Prostate gland (tissue), 2 donors: Measurements from ENCODE around the gene SLC16A8. TPM values are rescaled to one million over a fixed set of nuclear protein-coding genes. Genes with fewer than 3 reads are reported as not detected.
A peak's percentile ranks its signal among the peaks of the same experiment; 100 is the strongest.

Experiments used
- DNase-seq: peaks from one replicate; pipeline ENCODE4 v3.0.0-alpha.2; 2019; ENCODE audit warnings: low spot score
- H3K27ac ChIP-seq, 2 donors: fragments of 200-600 bp; sonication (generic); 2 replicates each; pipeline ENCODE4 v1.5.1; 2017 to 2019
- H3K27me3 ChIP-seq: fragments of 200-600 bp; sonication (generic); replicated peaks from 2 replicates; pipeline ENCODE4 v1.5.1; 2019; ENCODE audit not compliant: insufficient read depth
- H3K36me3 ChIP-seq, 2 donors: fragments of 200-600 bp; sonication (generic); 1 replicate in 1 of 2; 2 replicates in 1 of 2; pipeline versions ENCODE4 v1.5.1 to v1.8.1; 2017 to 2019
- H3K4me1 ChIP-seq: fragments of 200-600 bp; sonication (generic); replicated peaks from 2 replicates; pipeline ENCODE4 v1.5.1; 2019
- H3K4me3 ChIP-seq, 2 donors: fragments of 200-600 bp; sonication (generic); 2 replicates each; pipeline ENCODE4 v1.5.1; 2017 to 2019
- H3K9me3 ChIP-seq: fragments of 200-600 bp; sonication (generic); 2 replicates; pipeline ENCODE4 v1.5.1; 2017
- POLR2A ChIP-seq: fragments of 450-650 bp; IDR thresholded peaks from one replicate; pipeline ENCODE4 v1.6.1; 2016; ENCODE audit warnings: antibody characterized with exemption, mild to moderate bottlenecking
- POLR2AphosphoS5 ChIP-seq: sonication (generic); formaldehyde crosslinking; IDR thresholded peaks from one replicate; pipeline ENCODE4 v1.6.1; 2017; ENCODE audit warnings: antibody characterized with exemption
- WGBS: methylation state at CpG from one replicate; pipeline ENCODE4 v1.1.5; 2018; 5-methylcytosine and 5-hydroxymethylcytosine counted together
- intact Hi-C: fragments of 100-400 bp; cut with DNase I; formaldehyde crosslinking; loops from one replicate; pipeline ENCODE4 v1.14.2; 2022
- total RNA-seq, 2 donors: library from RNA; depleted of rRNA; stranded (reverse); fragments of >200 nt; gene quantifications; one replicate each; pipeline ENCODE4 v1.1.0, GENCODE V29; 2016
- TF ChIP-seq, protein P1 (sequence below), 4 experiments: fragments of 200-600 bp in 2 of 4; fragments of 450-650 bp in 2 of 4; sonication (generic) in 2 of 4; IDR thresholded peaks; 1 replicate in 3 of 4; 2 replicates in 1 of 4; pipeline ENCODE4 v1.5.1; 2016 to 2019; ENCODE audit warnings: antibody characterized with exemption in 4 of 4, mild to moderate bottlenecking in 2 of 4, moderate library complexity in 2 of 4

SLC16A8 gene
- total RNA-seq, 2 donors from 2014 or later = 0.28 to 0.59 TPM

DNA sequence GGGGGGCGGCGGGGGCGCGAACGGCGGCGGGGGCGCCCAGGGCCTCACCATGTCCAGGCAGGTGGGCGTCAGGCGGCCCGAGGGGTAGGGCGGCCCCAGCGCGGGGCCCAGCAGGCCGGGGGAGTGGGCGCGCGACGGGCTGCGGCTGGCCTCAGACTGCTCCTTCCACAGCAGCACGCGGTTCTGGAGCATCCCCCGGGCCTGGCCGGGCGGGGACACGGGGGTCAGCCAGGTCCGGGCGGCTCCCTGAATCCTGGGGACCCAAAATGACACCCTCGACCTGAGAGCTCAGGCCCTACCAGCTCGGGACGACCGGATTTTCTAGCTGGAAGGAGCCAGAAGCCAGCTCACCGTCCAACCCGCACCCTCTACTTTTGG lies 5.5 kb upstream of the SLC16A8 start:
- H3K27me3 ChIP-seq = no peaks in the 10 kb centered on the region
- WGBS = 24% methylated on average over 26 of the region's 34 CpGs
- TF ChIP-seq POLR2AphosphoS5 = no peak
- TF ChIP-seq, protein P1, sequence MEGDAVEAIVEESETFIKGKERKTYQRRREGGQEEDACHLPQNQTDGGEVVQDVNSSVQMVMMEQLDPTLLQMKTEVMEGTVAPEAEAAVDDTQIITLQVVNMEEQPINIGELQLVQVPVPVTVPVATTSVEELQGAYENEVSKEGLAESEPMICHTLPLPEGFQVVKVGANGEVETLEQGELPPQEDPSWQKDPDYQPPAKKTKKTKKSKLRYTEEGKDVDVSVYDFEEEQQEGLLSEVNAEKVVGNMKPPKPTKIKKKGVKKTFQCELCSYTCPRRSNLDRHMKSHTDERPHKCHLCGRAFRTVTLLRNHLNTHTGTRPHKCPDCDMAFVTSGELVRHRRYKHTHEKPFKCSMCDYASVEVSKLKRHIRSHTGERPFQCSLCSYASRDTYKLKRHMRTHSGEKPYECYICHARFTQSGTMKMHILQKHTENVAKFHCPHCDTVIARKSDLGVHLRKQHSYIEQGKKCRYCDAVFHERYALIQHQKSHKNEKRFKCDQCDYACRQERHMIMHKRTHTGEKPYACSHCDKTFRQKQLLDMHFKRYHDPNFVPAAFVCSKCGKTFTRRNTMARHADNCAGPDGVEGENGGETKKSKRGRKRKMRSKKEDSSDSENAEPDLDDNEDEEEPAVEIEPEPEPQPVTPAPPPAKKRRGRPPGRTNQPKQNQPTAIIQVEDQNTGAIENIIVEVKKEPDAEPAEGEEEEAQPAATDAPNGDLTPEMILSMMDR (IDR thresholded peaks at IDR 0.05) = no peak
- no peak for TF ChIP-seq POLR2A
- intact Hi-C loops = no loop called here
- no peak for DNase-seq
- H3K9me3 ChIP-seq = no peaks in the 10 kb centered on the region
- no peak overlapping the region for H3K27ac ChIP-seq
- H3K36me3 ChIP-seq = no peaks in the 10 kb centered on the region
- no peaks in the 10 kb centered on the region for H3K4me1 ChIP-seq
- no peak overlapping the region for H3K4me3 ChIP-seq

DNA sequence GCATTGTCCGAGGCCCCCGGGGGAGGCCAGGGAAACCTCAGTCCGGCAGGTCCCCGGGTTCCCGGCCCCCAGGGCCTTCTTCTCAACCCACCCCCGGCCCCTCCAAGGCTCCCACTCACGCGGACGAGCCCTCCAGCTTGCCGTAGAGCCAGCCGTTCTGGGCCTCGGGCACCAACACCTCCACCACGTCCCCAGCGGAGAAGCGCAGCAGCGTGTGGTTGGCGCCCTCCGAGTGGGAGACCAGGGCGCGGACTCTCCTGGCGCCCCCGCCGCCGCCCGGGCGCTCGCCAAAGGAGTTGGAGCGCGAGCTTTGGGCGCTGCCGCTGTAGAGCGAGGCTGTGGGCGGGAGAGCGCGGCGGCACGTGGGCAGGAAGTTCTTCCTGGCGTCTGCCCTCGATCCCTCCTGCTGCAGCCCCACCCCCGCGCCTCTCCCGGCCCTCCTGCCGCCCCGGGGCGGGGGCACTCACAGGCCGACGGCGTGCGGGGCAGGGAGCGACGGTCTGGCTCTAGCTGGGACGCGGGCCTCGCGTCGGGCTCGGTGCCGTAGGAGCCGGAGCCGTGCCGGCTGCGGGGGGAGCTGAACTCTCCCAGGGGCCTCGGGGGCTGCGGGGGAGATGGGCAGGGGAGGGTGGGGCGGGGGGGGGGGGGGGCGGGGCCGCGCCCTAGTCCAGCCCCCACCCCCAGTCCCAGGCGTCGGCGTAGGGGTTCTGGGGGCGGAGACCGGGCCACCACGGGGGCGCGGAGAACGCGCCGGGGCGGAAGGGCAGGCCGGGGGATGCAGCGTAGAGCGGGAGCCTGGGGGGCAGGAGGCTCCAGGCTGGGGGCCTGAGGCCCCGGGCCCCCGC lies 4.9 kb upstream of the SLC16A8 start:
- WGBS = 21% methylated on average over 24 of the region's 85 CpGs
- no peak for DNase-seq
- H3K36me3 ChIP-seq = no peaks in the 10 kb centered on the region
- no peaks in the 10 kb centered on the region for H3K4me1 ChIP-seq
- H3K27ac ChIP-seq = no peak overlapping the region
- H3K9me3 ChIP-seq = no peaks in the 10 kb centered on the region
- no peaks in the 10 kb centered on the region for H3K27me3 ChIP-seq
- TF ChIP-seq, protein P1 (IDR thresholded peaks at IDR 0.05) = no peak
- TF ChIP-seq POLR2A (no peak), POLR2AphosphoS5 (no peak)
- peak overlapping the region in 1 of 2 donors; percentile 6 for H3K4me3 ChIP-seq
- intact Hi-C loops = no loop called here

DNA sequence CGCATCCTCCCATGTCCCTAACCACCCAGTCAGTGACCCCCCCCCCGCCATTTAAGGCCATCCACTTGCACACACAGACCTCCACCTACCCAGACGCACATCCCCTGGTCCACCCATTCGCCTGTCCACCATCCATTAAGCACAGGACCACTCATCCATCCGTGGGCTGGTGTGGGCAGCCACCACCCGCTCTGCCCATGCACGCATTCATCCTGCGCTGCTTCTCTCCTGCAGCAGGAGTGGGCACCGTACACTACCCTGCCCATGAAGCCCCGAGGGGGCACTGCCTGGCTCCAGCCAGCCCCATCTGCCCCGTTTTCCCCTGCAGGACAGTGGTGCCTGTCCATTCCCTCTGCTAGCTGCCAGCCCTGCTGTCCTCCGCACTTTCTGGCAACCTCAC lies 3.9 kb upstream of the SLC16A8 start:
- Histone ChIP-seq H3K9me3 (no peaks in the 10 kb centered on the region), H3K4me3 (no peak overlapping the region), H3K27me3 (no peaks in the 10 kb centered on the region), H3K4me1 (no peaks in the 10 kb centered on the region), H3K36me3 (no peaks in the 10 kb centered on the region), H3K27ac (no peak overlapping the region)
- TF ChIP-seq POLR2A (no peak), POLR2AphosphoS5 (no peak)
- TF ChIP-seq, protein P1 (IDR thresholded peaks at IDR 0.05) = no peak
- intact Hi-C loops = no loop called here
- DNase-seq = no peak
- WGBS = 97% methylated on average over 12 of the region's 12 CpGs

DNA sequence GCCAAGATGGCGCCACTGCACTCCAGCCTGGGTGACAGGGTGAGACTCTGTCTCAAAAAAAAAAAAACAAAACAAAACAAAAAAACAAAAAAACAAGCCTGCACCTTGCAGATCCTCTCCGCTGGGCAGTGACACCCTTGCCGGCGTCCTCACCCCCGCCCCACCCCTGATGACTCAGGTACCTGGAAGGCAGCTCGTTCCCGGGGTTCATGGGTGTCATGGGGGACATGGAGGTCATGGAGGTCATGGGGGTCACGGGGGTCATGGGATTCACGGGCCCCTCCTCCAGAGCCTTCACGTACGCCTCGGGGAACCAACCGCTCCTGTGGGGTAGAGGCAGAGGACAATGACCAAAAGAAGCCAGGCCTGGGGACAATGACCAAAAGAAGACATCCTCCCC lies 3.0 kb upstream of the SLC16A8 start:
- Histone ChIP-seq H3K4me1 (peaks cover 6% of the 10 kb centered on the region), H3K36me3 (no peaks in the 10 kb centered on the region), H3K27ac (no peak overlapping the region), H3K9me3 (no peaks in the 10 kb centered on the region), H3K4me3 (no peak overlapping the region), H3K27me3 (no peaks in the 10 kb centered on the region)
- WGBS = 87% methylated on average over 13 of the region's 13 CpGs
- intact Hi-C loops = no loop called here
- DNase-seq = no peak
- TF ChIP-seq, protein P1 (IDR thresholded peaks at IDR 0.05) = no peak
- TF ChIP-seq POLR2A (no peak), POLR2AphosphoS5 (no peak)
